ENCODE measurements around the gene SCYGR3. TPM values are rescaled to one million over a fixed set of nuclear protein-coding genes. Genes with fewer than 3 reads are reported as not detected.

SCYGR3 gene, protein sequence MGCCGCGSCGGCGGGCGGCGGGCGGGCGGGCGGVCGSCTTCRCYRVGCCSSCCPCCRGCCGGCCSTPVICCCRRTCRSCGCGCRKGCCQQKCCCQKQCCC
- total RNA-seq (2022) (not detected in 2 replicates), Bru-seq, nascent RNA (not detected), BruChase-seq, experiment 1, labeled RNA remaining after a 2-hour chase (not detected), BruChase-seq, experiment 2, labeled RNA remaining after a 6-hour chase (not detected)
- long read RNA-seq = 0 reads

DNA sequence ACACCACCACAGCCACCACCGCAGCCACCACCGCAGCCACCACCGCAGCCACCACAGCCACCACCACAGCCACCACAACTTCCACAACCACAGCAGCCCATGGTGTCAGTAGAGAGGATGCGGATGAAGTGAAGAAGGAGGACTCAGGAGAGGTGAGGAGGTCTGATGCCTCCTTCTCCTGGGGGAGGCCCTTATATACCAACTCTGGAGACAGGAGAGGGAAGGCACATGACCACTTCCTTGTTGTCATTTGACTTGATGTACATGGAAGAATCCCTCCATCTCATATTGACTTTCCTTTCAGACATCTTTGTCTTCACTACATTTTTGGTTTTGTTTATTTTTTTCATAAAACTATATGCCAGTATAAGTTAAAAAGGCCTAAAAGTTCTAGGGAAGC, at the start of gene SCYGR3:
Gene SCYGR3 (minus strand): TSS at position 101 of the 400 bp plus-strand sequence. CDS start 0 bp downstream, at position 101.
- no peaks in the 10 kb centered on the region for H3K9me3 ChIP-seq
- ChIA-PET CTCF (no interaction called here), POLR2A (no interaction called here)

DNA sequence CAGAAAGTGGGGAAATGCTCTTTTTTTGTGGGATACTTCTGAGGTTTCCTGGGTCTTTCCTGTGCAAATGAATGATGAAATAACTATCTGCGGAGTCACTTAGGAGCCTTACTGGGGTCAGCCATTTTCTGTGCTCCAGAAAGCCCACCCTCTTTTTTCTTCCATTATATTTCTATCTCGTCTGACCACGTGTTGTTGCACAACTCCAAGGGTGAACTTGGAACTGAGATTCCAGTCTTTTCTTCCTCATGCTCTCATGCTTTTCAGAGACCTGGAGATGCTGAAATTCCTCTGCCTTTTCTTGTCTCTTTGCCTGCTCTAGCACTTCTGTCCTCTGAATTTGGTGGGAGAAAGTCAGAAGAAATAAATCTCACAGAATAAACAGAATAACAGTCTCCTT, 47.2 kb upstream of the SCYGR3 start:
- H3K27me3 Mint-ChIP-seq (ENCODE audit: insufficient read depth, unreplicated experiment) = no peaks in the 10 kb centered on the region
- no peak overlapping the region for H3K4me3 Mint-ChIP-seq (ENCODE audit: unreplicated experiment)
- Histone ChIP-seq H3K4me3 (ENCODE audit: low read depth, low read length) (no peak overlapping the region), H3K27me3 (replicated peaks; ENCODE audit: control insufficient read depth, insufficient read depth, low read length) (no peaks in the 10 kb centered on the region), H3K9me3 (no peaks in the 10 kb centered on the region), H3K36me3 (ENCODE audit: control insufficient read depth, insufficient read depth, low read length) (no peaks in the 10 kb centered on the region), H3K4me1 (no peaks in the 10 kb centered on the region)
- CTCF ChIA-PET = no interaction called here
- no peak overlapping the region for H3K27ac Mint-ChIP-seq (ENCODE audit: unreplicated experiment)
- no peaks in the 10 kb centered on the region for H3K9me3 Mint-ChIP-seq (ENCODE audit: unreplicated experiment)
- peaks cover 7% of the 10 kb centered on the region for H3K4me1 Mint-ChIP-seq (ENCODE audit: low read depth, unreplicated experiment)
- BruUV-seq (replicated peaks) = no TSS peak
- intact Hi-C loops (cut with micrococcal nuclease; ENCODE audit: unreplicated experiment) = no loop called here
- POLR2A ChIA-PET = no interaction called here
- H3K36me3 Mint-ChIP-seq (ENCODE audit: insufficient read depth, unreplicated experiment) = no peaks in the 10 kb centered on the region
- TF ChIP-seq, protein P1, sequence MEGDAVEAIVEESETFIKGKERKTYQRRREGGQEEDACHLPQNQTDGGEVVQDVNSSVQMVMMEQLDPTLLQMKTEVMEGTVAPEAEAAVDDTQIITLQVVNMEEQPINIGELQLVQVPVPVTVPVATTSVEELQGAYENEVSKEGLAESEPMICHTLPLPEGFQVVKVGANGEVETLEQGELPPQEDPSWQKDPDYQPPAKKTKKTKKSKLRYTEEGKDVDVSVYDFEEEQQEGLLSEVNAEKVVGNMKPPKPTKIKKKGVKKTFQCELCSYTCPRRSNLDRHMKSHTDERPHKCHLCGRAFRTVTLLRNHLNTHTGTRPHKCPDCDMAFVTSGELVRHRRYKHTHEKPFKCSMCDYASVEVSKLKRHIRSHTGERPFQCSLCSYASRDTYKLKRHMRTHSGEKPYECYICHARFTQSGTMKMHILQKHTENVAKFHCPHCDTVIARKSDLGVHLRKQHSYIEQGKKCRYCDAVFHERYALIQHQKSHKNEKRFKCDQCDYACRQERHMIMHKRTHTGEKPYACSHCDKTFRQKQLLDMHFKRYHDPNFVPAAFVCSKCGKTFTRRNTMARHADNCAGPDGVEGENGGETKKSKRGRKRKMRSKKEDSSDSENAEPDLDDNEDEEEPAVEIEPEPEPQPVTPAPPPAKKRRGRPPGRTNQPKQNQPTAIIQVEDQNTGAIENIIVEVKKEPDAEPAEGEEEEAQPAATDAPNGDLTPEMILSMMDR (IDR thresholded peaks at IDR 0.05; ENCODE audit: insufficient read depth in 1 of 2, low read depth in 1 of 2, low read length in 1 of 2, severe bottlenecking in 1 of 2, unreplicated experiment in 1 of 2) = no peak
- DNase-seq = no peak

More for the DNA sequence above, at the start of gene SCYGR3:
- no peak for DNase-seq
- no TSS peak for BruUV-seq (replicated peaks)
- Mint-ChIP-seq H3K27me3 (ENCODE audit: insufficient read depth, unreplicated experiment) (no peaks in the 10 kb centered on the region), H3K27ac (ENCODE audit: unreplicated experiment) (no peak within 1 kb of the TSS), H3K4me3 (ENCODE audit: unreplicated experiment) (no peak within 1 kb of the TSS), H3K36me3 (ENCODE audit: insufficient read depth, unreplicated experiment) (no peaks in the 10 kb centered on the region), H3K9me3 (ENCODE audit: unreplicated experiment) (no peaks in the 10 kb centered on the region), H3K4me1 (ENCODE audit: low read depth, unreplicated experiment) (peaks cover 10% of the 10 kb centered on the region)
- Histone ChIP-seq H3K27me3 (replicated peaks; ENCODE audit: control insufficient read depth, insufficient read depth, low read length) (no peaks in the 10 kb centered on the region), H3K4me3 (ENCODE audit: low read depth, low read length) (no peak within 1 kb of the TSS), H3K4me1 (no peaks in the 10 kb centered on the region), H3K36me3 (ENCODE audit: control insufficient read depth, insufficient read depth, low read length) (no peaks in the 10 kb centered on the region)
- TF ChIP-seq, protein P1 (IDR thresholded peaks at IDR 0.05; ENCODE audit: insufficient read depth in 1 of 2, low read depth in 1 of 2, low read length in 1 of 2, severe bottlenecking in 1 of 2, unreplicated experiment in 1 of 2) = no peak
- intact Hi-C loops (cut with micrococcal nuclease; ENCODE audit: unreplicated experiment) = no loop called here

DNA sequence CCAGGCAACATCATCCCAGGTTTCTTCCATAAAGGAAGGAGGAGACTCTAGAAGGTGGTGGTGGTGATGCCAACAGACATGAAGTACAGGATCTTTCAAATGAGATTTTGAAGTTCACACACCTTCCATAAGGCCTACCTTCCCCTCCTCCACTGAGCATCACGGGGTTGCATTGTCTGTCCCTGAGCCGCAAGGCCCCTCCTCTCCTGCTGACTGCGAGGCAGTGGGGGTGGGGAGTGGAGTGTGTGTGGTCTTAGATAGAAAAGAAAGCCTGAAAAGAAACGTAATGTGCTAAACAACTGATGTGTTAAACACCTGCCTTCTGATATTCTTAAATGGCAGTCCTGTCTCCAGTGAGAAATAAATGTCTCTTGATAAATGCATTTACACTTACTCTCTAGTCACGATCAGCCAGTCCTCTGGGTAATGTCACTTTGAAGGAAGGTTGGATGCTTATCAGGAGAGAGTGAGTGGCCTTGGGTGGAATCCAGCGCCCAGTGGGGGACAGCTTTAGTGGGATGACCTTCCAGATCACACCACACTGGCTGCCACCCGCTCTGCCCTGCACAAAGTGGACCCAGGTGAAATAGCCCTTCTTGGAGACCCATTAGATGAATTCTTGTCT, 46.5 kb upstream of the SCYGR3 start:
- no peak for DNase-seq
- CTCF ChIA-PET = no interaction called here
- TF ChIP-seq, protein P1 (IDR thresholded peaks at IDR 0.05; ENCODE audit: insufficient read depth in 1 of 2, low read depth in 1 of 2, low read length in 1 of 2, severe bottlenecking in 1 of 2, unreplicated experiment in 1 of 2) = no peak
- intact Hi-C loops (cut with micrococcal nuclease; ENCODE audit: unreplicated experiment) = no loop called here
- H3K27me3 Mint-ChIP-seq (ENCODE audit: insufficient read depth, unreplicated experiment) = no peaks in the 10 kb centered on the region
- Histone ChIP-seq H3K27me3 (replicated peaks; ENCODE audit: control insufficient read depth, insufficient read depth, low read length) (no peaks in the 10 kb centered on the region), H3K4me3 (ENCODE audit: low read depth, low read length) (no peak overlapping the region), H3K36me3 (ENCODE audit: control insufficient read depth, insufficient read depth, low read length) (no peaks in the 10 kb centered on the region), H3K4me1 (no peaks in the 10 kb centered on the region), H3K9me3 (no peaks in the 10 kb centered on the region)
- H3K27ac Mint-ChIP-seq (ENCODE audit: unreplicated experiment) = no peak overlapping the region
- BruUV-seq (replicated peaks) = no TSS peak
- H3K4me1 Mint-ChIP-seq (ENCODE audit: low read depth, unreplicated experiment) = peaks cover 7% of the 10 kb centered on the region
- no peaks in the 10 kb centered on the region for H3K9me3 Mint-ChIP-seq (ENCODE audit: unreplicated experiment)
- H3K36me3 Mint-ChIP-seq (ENCODE audit: insufficient read depth, unreplicated experiment) = no peaks in the 10 kb centered on the region
- H3K4me3 Mint-ChIP-seq (ENCODE audit: unreplicated experiment) = no peak overlapping the region
- POLR2A ChIA-PET = no interaction called here

Measured in Caco-2 (cell line).